Inflammatory macrophage (primary cell): ENCODE results near the gene MAPK10.

Experiments
- DNase-seq, 2 donors: peaks; one replicate each; pipeline ENCODE4 v3.0.0-alpha.2; 2020 to 2022

The MAPK10 gene

DNA sequence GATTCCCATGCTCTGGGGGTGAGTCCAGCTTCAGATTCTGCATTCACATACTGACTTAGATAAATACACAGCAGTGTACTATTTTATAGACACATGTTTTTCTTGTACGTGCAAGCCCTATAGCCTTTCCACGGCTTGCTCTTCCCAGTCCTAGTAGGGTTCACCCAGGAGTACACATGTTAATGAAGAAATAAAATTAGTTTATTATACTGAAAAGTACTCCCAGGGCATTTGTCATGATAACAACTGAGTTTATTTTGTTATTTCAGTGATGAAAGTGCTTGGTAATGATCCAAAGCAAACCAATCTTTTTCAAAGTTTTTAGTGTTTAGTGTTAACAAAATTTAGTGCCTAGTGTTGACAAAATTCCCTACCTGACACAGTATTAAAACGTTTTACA, 21.3 kb downstream of the MAPK10 start:
- no peak for DNase-seq

DNA sequence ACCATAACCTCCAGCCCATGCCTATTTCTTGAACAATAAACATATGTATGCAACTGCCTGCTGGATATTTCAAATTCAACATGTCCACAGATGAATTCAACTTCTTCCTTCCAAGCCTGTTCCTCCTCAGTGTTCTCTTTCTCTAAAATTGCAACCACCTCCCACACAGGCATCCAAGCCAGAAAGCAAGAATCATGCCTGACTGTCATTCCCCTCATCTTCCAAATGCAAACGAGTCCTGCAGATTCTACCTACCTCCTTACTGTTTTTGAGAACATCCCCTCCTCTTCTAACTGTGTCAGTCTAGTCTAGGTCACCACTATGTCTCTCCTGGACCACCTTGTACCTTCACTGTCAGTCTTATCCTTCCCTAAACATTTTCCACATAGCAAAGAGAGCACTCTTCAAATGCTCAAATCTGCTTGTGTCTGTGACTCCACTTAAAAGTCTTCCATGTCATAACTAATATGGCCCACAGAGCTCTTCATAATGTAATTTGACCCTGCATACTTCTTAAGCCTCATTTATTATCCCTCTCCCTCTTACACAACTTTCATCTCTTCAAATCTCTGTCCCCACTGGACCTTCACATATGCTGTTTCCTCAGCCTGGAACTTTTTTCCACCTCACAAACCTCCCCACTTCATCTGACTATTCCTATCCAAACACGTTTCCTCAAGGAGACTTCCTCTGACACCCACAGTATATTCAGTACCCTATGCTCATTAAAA, 25.7 kb downstream of the MAPK10 start:
- peak in 1 of 2 donors; percentile 11 for DNase-seq

DNA sequence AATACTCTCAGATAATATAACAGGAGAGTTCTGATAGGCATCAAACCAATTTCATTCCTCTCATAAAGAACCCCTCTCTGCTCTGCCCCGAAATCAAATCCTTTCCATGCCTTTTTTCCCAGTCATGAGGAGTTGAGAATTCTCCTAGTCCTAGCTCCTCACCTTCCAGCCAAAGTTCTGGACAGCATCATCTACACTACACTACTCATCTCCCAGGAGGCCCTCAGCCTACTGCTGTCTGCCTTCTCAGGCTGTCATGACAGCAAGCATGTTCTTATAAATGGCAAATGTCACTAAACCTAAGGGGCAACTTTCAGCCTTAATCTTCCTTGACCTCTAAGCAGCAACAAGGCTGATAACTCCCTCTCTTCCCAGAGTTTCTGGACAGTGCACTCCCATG, 26.6 kb downstream of the MAPK10 start:
- DNase-seq, result no peak

DNA sequence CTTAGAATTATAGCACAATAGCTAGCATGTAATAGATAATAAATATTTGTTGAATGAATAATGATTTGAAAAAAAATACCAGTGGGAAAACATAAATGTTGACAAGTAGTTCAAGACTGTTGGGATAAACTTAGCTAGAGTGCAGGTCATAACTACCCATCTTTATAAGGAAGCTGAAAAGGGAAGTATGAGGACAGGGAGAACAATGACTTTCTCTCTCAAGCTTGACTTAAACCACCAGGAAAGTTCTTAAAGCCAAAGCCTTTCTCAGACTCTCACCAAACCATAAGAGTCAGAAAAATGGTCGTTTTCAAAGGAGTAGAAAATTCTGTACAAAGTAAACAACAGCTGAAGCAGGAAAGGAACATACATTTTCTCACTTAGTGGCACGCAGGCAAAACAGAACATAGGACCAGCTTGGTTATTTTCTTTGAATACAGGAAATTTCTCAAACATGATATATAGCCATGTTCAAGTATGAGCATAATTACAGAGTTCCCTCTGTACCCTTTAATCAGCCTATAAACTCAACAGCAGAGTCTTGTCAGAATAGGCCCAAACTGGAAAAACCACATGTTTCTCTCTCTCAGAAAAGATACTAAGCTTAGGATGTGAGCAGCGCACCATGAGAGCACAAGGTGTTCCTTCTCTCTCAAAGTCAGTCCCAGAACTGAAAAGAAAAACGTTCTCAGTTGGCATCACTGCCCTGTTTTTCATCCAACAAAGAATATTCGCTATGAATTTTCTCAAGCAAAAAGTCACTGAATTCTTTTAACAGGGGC, 28.7 kb downstream of the MAPK10 start:
- peak; percentile 26 to 41 for DNase-seq

DNA sequence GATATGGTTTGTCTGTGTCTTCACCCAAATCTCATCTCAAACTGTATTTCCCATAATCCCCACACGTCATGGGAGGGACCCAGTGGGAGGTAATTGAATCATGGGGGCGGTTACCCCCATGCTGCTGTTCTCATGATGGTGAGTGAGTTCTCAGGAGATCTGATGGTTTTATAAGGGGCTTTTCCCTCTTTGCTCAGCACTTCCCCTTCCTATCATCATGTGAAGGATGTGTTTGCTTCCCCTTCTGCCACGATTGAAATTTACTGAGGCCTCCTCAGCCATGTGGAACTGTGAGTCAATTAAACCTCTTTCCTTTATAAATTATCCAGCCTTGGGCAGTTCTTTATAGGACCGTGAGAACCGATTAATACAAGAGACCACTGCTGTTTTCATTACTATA, 29.4 kb downstream of the MAPK10 start:
- DNase-seq, result peak; percentile 47 to 51

DNA sequence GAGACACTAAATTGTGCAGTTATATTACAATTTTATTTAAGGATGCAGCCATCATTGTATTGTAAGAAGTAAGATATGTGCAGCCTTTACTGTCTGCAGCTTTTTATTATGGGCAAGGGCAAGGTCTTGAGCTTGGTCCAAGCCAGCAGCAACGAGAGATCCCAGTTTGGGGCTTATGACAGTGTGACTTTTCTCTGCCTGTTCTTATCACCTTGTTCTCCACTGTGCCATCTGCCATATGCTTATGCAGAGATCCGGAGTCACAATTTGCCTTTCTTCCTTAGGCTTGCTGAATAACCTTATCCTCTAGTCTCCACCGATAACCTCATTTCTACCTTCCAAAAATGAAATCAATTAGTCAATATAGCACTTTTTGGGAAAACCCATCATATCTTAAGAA, 30.4 kb downstream of the MAPK10 start:
- no peak for DNase-seq

DNA sequence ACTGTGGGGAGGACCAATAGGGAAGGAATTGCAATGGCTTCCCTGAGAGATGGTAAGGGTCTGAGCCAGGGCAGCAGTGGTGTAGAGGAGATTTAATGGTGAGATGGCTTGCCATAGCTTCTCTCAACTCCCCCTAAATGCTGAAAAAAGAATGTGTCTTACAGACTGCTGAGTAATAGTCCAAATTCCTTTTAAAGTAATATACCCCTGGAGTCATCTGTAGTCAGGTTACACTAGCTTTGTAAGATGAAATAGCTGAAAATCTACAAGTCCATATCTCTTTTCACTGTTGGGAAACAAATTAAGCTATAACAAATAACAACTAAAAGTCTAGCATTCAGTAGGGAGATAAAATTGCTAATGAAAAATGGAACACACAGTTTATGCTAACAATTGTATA, 33.5 kb downstream of the MAPK10 start:
- DNase-seq, result no peak

DNA sequence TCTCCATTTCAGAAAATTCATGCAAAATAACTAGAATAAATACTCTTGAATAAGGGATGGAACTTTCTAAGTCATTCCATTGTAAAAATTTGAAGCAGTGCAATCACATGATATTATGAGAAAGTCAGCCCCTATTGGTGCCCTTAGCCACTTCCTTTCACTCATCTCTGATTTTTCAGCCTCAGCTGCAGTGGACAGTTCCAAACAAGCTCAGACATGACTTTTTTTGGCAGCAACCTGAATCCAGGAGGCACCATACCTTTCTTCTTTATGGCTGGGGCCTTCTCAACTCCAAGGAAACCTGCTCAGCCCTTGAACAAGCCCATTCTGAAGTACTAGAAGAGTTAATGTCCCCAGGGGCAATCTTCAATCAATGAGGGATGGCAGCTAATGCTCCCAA, 40.5 kb downstream of the MAPK10 start:
- no peak for DNase-seq

DNA sequence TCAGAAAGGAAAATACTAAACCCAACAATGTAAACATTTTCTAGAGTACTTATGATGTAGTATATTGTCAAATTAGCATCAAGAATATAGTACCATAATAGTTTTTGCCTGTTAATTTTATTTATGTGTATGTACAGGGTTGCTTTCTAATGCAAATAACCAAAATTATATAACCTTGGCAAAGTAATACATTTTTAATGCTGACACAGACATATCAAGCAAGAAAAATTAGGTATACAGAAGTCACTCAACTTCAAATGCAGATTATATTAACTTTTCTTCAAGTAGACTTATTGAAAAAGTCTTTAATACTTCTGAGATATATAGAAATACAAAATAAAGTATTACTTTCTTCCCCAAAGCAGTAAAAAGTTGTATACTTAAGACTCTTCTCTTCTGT, 44.3 kb downstream of the MAPK10 start:
- DNase-seq, result no peak

DNA sequence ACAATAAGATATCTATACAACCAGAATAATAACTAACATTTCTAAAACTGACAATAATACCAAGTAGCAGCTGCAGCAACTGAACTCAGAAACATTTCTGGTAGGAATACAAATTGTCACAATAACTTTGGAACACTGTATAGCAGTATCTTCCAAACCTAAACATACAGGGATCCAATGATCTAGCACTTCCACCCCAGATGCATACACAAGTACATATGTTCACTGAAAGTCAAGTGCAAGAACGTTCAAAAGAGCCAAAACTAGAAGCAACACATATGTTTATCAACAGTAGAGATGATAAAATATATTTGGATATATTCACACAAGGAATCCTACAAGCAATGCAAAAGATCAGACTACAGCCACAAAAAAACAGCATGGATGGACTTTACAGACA, 46.2 kb downstream of the MAPK10 start:
- DNase-seq, result no peak

DNA sequence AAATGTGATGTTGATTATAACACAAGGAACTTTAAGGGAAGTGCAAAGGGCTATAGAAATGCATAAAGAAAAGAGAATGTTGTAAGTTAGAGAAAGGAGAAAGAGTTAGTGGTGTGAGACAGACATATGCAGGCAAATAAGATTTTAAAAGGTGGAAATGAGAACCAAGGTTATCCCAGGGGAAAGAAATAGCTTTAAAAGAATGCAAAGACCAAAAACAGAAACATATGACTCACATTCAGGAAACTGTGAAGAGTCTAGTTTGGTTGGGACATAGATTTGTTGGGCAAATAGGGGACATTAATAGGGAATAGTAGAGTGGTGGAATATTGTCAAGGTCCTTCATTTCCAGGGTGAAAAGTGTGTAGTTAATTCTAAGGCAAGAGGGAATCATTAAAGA, 52.4 kb downstream of the MAPK10 start:
- DNase-seq, result no peak

DNA sequence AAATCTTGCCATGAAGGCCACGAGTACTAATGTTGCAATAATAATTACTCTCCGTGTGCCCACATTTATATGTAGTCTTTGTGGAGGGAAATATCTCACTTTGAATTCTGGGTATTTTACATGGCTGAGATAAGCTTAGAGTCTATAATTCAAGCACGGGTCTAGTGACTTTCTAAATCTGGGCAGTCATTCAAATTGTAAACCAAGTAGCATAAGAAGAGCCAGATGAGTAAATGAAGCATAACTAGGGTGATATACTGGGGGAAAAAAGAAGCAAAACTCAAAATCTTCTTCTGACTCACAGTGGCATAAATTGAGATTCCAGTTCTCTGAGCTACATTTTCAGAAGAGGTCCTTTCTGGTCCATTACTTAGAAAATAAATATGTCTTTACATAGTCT, 53.0 kb downstream of the MAPK10 start:
- no peak for DNase-seq

DNA sequence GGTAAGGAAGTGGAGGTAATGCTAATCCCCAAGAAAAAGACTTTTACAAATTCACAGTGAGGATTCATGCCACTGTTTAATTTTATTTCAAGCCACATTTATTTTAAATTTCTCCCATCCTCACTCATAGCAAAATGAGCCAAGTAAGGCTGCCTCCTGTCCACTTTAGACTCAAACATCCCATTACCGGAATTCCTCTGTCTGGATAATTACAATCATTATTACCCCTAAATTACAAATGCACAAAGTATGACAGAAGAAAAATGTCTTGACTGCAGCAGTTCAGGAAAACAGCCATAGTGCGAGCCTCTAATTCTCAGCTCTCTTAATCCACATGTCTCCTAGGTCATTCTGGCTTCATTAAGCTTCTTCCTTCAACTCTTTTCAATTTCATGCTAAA, 57.0 kb downstream of the MAPK10 start:
- DNase-seq, result no peak

DNA sequence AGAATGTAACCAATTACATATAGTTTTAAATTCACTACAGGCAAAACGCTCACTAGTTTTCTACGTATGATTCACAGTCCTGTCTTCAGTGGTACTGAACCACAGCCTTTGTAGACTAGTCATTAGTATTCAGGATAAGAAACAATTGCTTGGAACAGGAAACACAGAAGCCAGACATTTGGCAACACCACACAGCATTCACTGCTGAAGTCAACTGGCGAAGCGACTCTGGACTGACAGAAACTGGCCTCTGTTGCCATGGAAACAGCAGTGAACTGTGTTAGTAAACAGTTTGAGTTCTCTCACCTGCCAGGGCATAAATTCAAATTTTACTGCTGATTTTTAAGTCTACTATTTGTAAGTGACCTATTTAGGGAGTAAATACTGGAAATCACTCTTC, 57.6 kb downstream of the MAPK10 start:
- no peak for DNase-seq

DNA sequence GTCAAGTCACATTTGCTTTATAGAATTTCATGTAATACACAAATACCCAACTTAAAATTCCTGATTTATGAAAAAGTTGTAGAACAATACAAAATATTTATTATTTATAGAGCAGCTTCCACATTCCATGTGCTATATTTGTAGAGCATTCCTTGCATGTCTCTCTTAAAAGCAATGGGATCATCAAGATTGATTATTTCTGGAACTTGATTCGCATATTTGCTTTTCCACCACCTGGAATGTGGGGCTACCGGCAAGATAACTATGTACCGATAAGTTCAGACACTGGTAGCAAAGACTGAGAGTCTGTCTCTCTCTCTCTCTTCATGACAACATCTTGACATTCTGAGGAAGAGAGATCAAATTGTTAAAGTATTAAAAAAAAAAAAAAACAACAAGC, 59.3 kb downstream of the MAPK10 start:
- DNase-seq, result no peak

DNA sequence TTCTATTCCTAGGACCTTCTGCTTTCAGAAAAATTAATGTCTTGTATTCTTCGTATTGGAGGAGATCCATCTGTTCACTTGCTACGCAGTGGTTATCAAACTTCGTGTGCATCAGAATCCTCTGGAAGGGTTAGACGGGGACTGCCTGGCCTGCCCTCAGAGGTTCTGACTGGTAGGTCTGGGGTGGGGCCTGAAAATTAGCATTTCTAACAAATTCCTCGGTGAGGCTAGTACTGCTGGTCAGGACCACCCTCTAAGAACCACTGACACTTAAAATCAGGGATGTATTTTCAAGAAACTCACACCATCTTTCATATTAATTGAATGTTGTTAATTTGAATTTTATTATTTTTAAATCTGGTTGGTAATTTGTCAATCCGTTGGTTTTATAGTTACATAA, 63.0 kb downstream of the MAPK10 start:
- no peak for DNase-seq

DNA sequence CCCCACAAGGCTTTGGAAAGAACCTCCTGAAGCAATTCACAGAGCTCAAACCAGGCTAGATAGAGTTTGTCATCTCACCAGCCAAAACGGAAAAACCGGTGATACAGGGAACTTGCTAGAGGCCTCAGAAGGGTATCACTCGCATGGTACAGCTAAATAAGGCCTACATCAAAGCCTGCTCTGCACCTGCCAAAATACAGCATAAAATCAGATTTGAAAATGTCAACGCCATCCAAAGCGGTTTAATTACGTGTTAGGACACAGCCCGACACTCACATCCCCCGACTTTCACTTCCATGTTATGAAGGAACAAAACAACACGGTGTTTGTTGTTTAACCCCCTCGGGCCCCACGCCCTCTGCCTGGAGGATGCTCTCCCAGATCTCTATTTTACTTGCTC, 65.0 kb downstream of the MAPK10 start:
- no peak for DNase-seq

DNA sequence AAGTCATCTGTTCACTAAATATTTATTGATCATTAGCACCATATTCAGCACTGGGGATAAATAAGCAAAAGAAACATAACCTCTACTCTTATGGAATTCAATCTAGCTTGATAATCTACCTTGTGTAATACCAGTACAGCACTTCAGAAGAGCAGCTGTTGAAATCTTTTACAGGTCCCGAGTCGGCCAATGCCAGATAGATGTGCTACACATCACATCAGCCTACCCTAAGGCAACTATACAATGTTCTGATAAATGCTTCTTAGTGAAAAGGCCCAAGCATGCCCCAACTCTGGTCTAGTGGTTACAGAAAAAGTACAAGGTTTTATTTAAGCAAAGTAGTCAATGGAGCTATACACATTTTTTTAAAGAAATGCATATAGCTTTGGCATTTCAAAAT, 68.7 kb downstream of the MAPK10 start:
- no peak for DNase-seq

DNA sequence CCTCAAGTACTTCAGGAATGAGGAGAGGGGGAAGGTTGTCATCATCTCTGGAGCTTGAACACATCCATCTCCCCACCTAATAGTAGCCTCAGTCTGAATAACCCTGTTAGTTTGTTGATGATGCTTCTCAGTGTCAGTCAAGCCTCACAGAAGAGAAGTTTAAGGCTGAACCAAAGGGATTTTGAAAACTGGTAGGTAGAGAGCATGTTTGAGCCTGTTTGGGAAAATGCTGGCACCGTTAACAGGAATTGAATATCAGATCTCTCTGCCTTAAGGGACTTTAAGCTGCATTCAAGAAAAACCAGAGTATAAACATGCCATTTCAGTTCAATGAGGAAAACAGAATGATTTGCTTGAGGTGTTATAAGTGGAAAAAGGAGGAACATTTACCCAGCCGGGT, 73.1 kb downstream of the MAPK10 start:
- DNase-seq, result no peak

DNA sequence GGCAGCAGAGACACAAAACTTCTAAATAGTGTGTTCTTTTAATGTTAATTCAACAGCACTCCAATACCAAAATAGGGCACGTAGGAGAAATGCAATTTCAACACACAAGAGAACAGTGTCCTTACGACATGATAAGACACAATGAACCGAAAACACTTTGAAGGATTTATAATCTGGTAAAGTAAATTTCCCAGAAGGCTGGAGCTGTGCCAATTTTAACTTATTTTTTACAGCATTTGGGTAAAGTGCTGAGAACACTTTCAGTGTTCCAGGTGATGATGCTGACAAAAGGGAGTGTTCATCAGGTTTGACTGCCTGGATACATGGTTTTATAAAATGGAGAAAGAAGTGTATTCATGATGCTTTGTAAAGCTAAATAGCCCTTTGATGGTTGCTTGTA, 76.5 kb downstream of the MAPK10 start:
- DNase-seq, result no peak

DNA sequence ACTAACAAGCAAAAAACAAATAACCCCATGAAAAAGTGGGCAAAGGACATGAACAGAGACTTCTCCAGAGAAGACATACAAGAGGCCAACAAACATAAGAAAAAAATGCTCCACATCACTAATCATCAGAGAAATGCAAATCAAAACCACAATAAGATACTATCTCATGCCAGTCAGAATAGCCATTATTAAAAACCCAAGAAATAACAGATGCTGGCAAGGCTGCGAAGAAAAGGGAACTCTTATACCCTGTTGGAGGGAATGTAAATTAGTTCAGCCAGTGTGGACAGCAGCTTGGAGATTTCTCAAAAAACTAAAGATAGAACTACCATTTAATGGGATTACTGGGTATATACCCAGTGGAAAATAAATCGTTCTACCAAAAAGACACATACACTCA, 79.6 kb downstream of the MAPK10 start:
- no peak for DNase-seq

DNA sequence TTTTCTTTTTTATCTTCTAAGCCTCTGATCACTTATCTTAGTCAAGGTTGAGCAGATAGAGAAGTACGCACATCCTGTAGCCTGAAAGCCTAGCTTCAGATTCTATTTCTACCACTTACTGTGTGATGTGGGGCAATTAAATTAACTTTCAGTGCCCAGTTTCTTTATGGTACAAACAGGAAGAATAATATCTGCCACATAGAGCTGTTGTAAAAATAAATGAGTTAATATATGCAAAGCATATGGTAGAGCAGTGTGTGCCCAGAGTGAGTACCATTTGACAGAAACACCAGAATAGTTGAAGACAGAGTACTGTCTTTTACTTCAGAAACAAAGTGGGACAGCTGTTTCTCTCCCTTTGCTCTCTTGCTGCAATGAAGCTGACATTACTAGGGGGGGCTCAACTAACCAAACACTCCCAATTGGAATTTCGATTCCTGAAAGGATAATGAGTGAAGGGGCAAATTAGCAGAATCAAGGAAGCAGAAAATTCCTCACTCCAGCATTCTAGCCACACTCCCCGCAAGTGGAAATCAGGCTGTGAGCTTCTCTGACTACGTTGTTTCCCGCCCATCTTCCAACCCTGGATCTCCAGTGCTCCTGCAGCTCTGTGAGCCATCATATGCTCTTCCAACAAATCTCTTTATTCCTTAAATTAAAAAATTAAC, 80.4 kb downstream of the MAPK10 start:
- no peak for DNase-seq

DNA sequence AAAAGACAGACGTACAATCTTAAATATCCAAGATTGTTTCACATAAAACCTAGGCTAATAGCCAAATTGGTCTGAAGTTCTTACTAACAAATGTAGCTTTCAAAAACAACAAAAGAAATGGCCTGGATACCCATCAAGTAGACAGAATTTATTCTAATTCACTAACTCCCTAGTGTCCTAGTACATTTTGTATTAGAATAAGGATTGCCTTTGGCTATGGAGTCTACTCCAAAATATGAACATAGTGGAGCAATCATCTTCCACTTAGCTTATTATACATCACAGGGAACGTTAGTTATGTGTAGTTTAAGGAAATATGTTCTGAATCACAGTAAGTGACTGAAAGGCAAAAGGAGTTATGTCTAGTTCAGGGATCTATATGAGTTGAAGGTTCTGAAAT, 81.7 kb downstream of the MAPK10 start:
- no peak for DNase-seq

DNA sequence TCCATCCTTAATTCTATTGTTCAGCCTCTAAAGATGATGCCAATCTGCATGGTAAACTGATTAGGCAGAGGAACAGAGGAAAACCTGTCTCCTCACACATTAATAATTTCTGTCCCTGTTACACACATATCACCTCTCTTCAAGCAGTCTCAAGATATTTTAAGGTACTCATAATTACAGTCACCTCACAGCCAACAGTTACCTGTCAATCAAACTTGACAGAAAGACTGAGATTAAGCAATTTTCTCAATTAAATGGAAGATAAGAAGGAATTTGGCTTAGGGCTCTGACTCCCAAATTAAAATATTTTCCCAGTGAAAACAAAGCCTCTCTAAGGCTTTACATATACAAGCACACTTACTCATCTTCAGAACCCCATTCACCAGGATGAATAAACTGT, 85.2 kb downstream of the MAPK10 start:
- DNase-seq, result no peak
